ENCODE measurements around the gene STRADA.
A peak's percentile ranks its signal among the peaks of the same experiment; 100 is the strongest.

Gene STRADA, protein sequence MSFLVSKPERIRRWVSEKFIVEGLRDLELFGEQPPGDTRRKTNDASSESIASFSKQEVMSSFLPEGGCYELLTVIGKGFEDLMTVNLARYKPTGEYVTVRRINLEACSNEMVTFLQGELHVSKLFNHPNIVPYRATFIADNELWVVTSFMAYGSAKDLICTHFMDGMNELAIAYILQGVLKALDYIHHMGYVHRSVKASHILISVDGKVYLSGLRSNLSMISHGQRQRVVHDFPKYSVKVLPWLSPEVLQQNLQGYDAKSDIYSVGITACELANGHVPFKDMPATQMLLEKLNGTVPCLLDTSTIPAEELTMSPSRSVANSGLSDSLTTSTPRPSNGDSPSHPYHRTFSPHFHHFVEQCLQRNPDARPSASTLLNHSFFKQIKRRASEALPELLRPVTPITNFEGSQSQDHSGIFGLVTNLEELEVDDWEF

DNA sequence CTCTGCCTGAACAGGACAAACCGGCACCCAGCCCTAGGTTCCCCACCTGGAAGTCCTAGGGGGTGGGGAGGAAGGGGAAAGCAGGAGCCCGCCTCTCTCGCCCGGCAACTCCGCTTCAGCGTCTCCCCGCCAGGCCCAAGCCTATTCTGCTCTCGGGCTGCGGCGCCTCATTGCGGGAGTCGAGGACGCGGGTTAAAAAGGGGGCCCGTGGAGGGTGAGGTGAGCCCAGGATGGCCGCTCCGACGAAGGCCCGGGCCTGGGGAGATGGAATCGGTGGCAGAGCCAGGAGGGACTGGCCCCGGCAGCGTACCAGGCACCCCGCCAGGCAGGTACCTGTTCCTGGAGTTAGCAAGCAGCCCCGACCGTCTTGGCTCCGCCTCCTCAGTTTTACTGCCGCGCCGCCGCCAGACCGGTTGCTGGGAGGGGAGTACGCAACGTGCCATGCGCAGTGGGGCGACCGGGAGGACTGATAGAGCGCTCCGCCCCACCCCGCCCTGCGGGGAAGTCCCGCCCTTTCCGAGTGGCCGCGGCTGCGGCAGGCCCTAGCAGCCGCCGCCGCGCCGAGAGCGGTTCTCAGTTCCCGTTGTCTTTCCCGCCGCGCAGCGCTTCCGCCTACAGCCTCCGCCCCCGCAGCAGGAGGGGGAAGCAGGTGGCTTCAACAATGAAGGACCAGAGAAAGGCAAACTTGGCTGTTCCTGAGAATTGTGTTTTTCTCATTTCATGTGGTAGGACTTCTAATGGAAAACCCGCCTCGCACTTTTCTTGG is at the start of gene STRADA:
TSS of gene STRADA (minus strand) at position 392 of the 766 bp plus-strand sequence. CDS start 13,430 bp downstream, outside the sequence.
- TF ChIP-seq GATA2 (IDR thresholded peaks at IDR 0.05; ENCODE audit: low read depth, low read length), result peak; percentile 58
- TF ChIP-seq GATA3 (IDR thresholded peaks at IDR 0.05; ENCODE audit: low read depth, low read length), result no peak

DNA sequence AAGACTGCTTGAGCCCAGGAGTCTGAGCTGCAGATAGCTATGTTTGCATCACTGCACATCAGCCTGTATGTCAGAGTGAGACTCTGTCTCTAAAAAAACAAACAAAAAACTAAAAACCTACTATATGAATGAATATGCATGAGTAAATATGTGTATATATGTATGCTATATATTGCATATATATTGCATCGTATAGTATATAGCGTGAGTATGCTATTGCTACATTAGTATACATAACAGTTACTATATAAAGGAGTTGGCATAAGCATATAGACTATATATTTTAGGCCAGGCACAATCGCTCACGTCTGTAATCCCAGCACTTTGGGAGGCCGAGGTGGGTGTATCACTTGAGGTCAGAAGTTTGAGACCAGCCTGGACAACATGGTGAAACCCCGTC is 48.5 kb upstream of the STRADA start:
- TF ChIP-seq GATA3 (IDR thresholded peaks at IDR 0.05; ENCODE audit: low read depth, low read length), result no peak
- no peak for TF ChIP-seq GATA2 (IDR thresholded peaks at IDR 0.05; ENCODE audit: low read depth, low read length)

DNA sequence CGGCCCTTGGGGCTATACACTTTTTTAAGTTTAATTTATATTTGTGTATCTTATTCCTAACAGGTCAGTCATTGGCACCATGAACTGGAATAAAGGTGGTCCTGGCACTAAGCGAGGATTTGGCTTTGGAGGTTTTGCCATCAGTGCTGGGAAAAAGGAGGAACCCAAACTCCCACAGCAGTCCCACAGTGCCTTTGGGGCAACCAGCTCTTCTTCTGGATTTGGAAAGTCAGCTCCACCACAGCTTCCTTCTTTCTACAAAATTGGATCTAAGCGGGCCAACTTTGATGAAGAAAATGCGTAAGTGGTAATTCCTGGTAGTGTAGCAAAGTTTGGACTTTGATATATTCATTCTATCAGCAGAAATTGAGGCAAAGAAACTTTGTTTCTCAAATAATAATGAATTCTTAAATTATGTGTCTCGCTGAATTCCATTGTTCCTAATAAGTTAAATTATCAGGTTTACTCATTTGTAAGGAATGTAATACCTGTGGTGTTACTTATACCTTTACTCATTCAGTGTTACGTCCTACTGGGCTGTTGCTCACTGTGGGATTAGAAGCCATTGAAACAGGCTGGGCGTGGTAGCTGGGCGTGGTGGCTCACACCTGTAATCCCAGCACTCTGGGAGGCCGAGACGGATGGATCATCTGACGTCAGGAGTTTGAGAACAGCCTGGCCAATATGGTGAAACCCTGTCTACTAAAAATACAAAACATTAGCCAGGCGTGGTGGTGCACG is 45.5 kb upstream of the STRADA start:
- no peak for TF ChIP-seq GATA2 (IDR thresholded peaks at IDR 0.05; ENCODE audit: low read depth, low read length)
- no peak for TF ChIP-seq GATA3 (IDR thresholded peaks at IDR 0.05; ENCODE audit: low read depth, low read length)

DNA sequence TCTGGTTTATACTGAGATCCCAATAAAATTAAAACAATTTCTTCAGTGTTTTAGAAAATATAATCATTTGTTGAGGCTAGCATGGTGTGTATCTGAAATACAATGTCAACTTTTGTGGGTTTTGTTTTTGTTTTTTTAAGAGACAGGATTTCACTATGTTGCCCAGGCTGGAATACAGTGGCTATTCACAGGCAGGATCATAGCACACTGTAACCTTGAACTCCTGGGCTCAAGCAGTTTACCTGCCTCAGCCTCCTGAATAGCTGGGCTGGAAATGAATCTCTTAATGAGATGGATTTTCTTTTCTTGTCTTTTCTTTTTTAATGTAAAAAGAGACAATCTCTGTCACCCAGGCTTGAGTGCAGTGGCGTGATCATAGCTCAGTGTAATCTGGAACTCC is 44.5 kb upstream of the STRADA start:
- no peak for TF ChIP-seq GATA2 (IDR thresholded peaks at IDR 0.05; ENCODE audit: low read depth, low read length)
- TF ChIP-seq GATA3 (IDR thresholded peaks at IDR 0.05; ENCODE audit: low read depth, low read length), result no peak

DNA sequence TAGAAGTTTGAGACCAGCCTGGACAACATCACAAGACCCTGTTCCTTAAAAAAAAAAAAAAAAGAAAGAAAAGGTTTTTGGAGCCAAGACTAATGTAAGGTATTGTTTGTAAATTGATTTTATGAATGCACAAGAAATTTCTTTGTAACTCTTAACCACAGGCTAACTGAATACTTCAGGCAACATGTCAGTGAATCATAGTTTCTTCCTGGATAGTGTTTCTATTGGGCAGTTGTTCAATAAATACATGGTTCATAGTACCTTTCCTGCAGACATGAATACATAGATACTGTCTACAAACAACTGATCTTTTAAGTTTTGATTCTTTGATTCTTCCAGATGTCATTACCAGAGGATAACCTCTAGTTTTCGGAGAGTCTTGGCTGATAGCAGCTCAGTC is 44.0 kb upstream of the STRADA start:
- TF ChIP-seq GATA3 (IDR thresholded peaks at IDR 0.05; ENCODE audit: low read depth, low read length), result no peak
- no peak for TF ChIP-seq GATA2 (IDR thresholded peaks at IDR 0.05; ENCODE audit: low read depth, low read length)

DNA sequence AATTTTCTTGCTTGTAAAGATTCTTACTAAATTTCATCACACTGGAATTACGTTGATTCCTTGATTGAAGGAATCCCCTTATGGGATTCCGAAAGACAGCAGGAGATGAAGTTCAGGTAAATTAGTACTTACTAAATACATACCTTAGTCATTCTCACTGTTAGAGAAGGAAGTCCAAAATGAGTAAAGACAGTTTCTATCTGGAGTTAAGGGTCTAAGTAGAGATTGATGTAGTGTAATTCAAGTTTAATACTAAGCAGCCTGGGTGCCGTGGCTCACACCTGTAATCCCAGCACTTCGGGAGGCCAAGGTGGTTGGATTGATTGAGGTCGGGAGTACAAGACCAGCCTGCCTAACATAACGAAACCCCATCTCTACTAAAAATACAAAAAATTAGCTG is 41.9 kb upstream of the STRADA start:
- TF ChIP-seq GATA2 (IDR thresholded peaks at IDR 0.05; ENCODE audit: low read depth, low read length), result no peak
- TF ChIP-seq GATA3 (IDR thresholded peaks at IDR 0.05; ENCODE audit: low read depth, low read length), result no peak

DNA sequence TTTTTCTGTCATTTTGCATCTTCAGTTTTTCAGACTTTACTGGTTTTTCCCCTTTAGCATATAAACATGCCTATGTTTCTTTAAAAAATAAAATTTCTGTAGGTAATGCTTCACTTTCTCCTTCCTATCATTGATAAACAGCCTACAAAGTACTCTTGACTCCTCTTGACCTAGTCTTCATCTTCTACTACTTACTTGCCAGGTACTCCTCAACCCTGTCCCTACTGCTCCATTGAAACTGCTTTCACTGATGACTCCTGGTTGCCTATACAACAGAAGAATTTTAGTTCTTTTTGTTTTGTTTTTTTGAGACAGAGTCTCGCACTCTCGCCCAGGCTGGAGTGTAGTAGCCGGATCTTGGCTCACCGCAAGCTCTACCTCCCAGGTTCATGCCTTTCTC is 39.3 kb upstream of the STRADA start:
- TF ChIP-seq GATA2 (IDR thresholded peaks at IDR 0.05; ENCODE audit: low read depth, low read length) (no peak), GATA3 (IDR thresholded peaks at IDR 0.05; ENCODE audit: low read depth, low read length) (no peak)

DNA sequence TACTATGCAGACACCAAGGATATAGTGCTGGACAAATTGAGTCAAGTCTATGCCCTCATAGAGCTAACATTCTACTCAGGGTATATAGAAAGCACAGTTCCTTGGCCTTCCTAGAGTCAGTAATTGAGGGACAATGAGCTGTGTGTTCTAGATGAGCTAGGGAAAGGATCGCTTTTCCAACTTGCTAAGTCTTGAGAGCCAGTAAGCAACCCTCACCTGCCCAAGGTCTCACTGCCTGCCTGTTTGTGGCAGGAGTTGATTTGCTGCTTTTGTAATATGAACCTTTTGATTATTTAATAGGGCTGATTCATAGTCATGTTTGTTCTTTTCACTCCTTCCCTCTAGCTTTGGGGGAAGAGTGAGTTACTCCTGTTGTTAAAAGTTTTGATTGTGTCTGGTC is 38.9 kb upstream of the STRADA start:
- TF ChIP-seq GATA2 (IDR thresholded peaks at IDR 0.05; ENCODE audit: low read depth, low read length) (no peak), GATA3 (IDR thresholded peaks at IDR 0.05; ENCODE audit: low read depth, low read length) (no peak)

DNA sequence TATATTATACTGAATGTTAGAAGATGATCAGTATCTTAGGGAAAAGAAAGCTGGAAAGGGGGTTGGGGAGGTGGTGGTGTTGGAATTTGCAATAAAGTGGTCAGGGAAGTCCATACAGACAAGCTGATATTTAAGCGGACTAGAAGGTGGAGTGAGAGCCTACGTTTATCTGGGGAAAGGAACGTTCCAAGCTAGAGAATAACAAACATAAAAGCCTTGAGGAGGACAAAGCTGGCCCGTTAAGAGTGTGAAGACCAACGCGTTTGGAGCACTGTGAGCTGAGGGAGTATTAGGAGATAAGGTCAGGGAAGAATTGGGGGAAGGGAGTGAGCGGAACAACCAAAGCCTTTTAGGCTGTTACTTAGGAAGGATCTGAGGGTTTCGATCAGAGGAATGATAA is 33.8 kb upstream of the STRADA start:
- TF ChIP-seq GATA3 (IDR thresholded peaks at IDR 0.05; ENCODE audit: low read depth, low read length) (no peak), GATA2 (IDR thresholded peaks at IDR 0.05; ENCODE audit: low read depth, low read length) (peak; percentile 25; the same call in 1 of the 2 replicates)

DNA sequence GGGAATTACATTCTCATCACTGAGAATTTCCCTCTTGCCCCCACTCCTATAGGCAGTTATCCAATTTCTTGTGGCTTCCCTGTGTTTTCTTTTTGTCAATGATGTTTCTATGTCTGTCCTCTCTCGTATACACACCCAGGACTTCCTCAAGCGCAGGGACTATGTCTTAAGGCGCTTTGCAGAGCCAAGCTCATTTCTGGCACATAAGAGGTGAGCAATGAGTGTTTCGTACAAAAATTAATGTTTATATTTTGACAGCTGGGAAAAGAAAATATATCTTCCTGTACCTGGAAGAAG is 33.3 kb upstream of the STRADA start:
- TF ChIP-seq GATA2 (IDR thresholded peaks at IDR 0.05; ENCODE audit: low read depth, low read length), result no peak
- no peak for TF ChIP-seq GATA3 (IDR thresholded peaks at IDR 0.05; ENCODE audit: low read depth, low read length)

DNA sequence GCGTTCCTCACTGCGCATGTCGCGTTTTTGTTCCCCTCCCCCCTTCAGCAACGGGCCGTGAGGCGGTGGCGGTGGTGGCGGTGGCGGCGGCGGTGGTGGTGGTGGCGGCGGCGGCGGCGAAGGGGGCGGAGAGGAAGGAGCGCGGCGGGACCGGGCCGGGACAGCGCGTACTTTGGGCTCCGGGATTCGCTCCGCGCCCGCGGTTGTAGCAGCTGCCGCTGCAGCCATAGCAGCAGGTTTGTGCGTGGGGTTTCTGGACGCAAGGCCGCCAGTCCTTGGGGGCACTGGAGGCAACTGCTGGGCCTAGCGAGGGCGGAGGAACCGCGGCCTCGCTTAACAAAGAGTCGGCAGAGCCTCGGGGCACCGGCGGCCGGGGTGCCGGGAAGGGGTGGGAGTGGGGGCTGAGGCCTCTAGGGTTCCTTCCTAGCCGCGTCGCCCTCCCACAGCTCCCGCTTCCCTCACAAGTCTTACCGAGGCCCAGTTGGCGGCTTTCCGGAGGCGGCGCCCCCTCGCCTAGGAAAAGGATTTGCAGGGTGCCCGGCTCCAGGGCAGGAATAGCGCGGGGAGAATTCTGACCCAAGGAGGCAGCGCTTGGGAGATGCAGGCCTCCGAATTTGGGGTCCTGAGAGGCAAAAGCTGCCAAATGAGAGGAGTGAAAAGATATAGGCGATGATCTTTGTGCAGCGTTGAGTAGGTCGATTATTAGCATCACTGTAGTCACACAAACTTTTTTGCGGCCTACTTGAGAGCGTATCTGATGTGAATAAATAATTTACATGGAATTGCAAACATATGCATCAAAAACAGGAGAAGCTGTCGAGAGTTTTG is 32.8 kb upstream of the STRADA start, which contains the start of gene DDX42:
TSS of gene DDX42 (plus strand) at position 30 of the 828 bp plus-strand sequence. CDS start 12,880 bp downstream, outside the sequence.
- no peak for TF ChIP-seq GATA3 (IDR thresholded peaks at IDR 0.05; ENCODE audit: low read depth, low read length)
- no peak for TF ChIP-seq GATA2 (IDR thresholded peaks at IDR 0.05; ENCODE audit: low read depth, low read length)

DNA sequence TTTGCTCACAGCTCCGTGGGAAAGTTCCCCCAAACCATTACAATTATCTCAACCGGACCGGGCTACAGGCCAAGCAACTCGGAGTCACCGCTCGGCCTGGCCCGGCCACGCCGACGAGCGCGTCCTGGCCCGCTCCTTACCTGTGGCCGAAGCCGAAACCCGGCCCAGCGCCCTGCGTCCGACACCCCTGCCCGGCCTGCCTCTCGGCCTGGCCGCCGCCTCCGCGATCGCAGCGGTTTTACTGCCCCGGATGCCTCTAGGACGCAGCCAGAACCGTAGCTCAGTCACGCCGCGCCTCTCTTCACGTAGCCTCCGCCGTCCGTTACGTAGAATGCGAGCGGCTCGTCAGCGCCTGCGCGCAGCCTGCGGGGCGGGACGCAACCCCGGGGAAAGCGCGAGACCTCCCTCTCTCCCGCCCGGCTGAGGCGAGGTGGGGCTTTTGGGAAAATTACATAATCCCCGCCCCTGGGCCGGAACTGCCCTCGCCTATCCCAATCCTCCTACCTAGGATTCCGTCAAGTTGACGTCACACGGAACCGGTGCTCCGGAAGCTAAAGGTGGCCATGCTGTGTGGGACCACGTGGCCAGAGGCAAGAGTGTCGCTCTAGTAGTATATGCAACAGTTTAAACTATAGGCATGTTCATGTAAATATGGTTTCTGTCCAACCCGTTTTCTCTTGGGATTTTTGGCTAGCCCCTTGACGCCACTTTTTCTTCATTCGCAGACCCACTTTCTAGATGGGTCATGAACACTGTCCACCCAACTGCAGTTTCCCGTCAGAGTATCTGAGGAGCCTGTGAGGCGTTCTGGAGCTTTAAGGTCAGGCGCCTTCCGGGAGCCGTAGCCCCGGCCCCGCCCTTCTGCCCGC is 31.9 kb upstream of the STRADA start, which contains the start of gene CCDC47:
TSS of gene CCDC47 (minus strand) at position 326 of the 869 bp plus-strand sequence. CDS start 7,422 bp downstream, outside the sequence.
- no peak; the same call in 1 of the 2 replicates for TF ChIP-seq GATA2 (IDR thresholded peaks at IDR 0.05; ENCODE audit: low read depth, low read length)
- TF ChIP-seq GATA3 (IDR thresholded peaks at IDR 0.05; ENCODE audit: low read depth, low read length), result no peak

All from SH-SY5Y (cell line).